ENCODE measurements around the gene MIA2.

- TF ChIP-seq CTCF (IDR thresholded peaks at IDR 0.05; ENCODE audit: poor library complexity) = no peak
- no peak for TF ChIP-seq EZH2 (IDR thresholded peaks at IDR 0.05; ENCODE audit: borderline replicate concordance)
Observed at GRCh38 chr14:39307815-39308214, 74.1 kb downstream of the MIA2 start.

All from hepatocyte (in vitro differentiated cells).